IMR-90 (cell line): ENCODE results near the gene ILF3. TPM values are rescaled to one million over a fixed set of nuclear protein-coding genes. Genes with fewer than 3 reads are reported as not detected.

Experiments
- ATAC-seq: fragments of 200-7000 bp; cut with Tn5 transposase; 2 replicates; pipeline ENCODE4 v1.9.1; 2020; ENCODE audit warnings: low read depth, mild to moderate bottlenecking, moderate library complexity
- BruUV-seq: library from RNA; stranded (reverse); fragments of 400-500 nt; replicated peaks from 2 replicates; lab custom pipeline; 2021; lab: Mats Ljungman, UMichigan
- CTCF ChIA-PET: fragments of 300-600 bp; formaldehyde crosslinking; extraction: SDS; loops from one replicate; lab custom pipeline; 2021; ENCODE audit warnings: antibody characterized with exemption; lab: Yijun Ruan, JAX
- POLR2A ChIA-PET: fragments of 300-600 bp; sonication (Branson Sonifier 250); formaldehyde crosslinking; loops from one replicate; lab custom pipeline; 2022; ENCODE audit warnings: antibody characterized with exemption; ENCODE audit not compliant: unreplicated experiment; lab: Charles Lee
- DNase-seq: peaks from one replicate; pipeline ENCODE4 v3.0.0; 2013
- H2AFZ ChIP-seq: replicated peaks from 2 replicates; pipeline ENCODE3; 2013; ENCODE audit warnings: low read length, mild to moderate bottlenecking; ENCODE audit not compliant: poor library complexity
- H2AK5ac ChIP-seq: 2 replicates; pipeline ENCODE4 v1.6.1; 2013; ENCODE audit warnings: low read depth, low read length, inconsistent platforms
- H2AK9ac ChIP-seq: replicated peaks from 2 replicates; pipeline ENCODE3; 2013; ENCODE audit warnings: mild to moderate bottlenecking, low read depth, low read length, moderate library complexity; ENCODE audit not compliant: poor library complexity
- H2BK120ac ChIP-seq: 2 replicates; pipeline ENCODE4 v1.6.1; 2013; ENCODE audit warnings: low read depth, low read length, inconsistent platforms
- H2BK15ac ChIP-seq: 3 replicates; pipeline ENCODE4 v1.6.1; 2013; ENCODE audit warnings: low read depth, low read length, inconsistent platforms
- H2BK20ac ChIP-seq: 2 replicates; pipeline ENCODE4 v1.6.1; 2013; ENCODE audit warnings: low read depth, mild to moderate bottlenecking, inconsistent platforms, low read length, moderate library complexity
- H2BK5ac ChIP-seq: 2 replicates; pipeline ENCODE4 v1.6.1; 2013; ENCODE audit warnings: mild to moderate bottlenecking, low read depth, low read length, inconsistent platforms; ENCODE audit not compliant: poor library complexity, severe bottlenecking
- H3K14ac ChIP-seq: replicated peaks from 2 replicates; pipeline ENCODE4 v1.6.1; 2013; ENCODE audit warnings: low read depth, low read length, inconsistent platforms
- H3K18ac ChIP-seq: 2 replicates; pipeline ENCODE4 v1.6.1; 2013; ENCODE audit warnings: low read depth, low read length, control low read depth
- H3K23ac ChIP-seq: 2 replicates; pipeline ENCODE4 v1.6.1; 2013; ENCODE audit warnings: low read depth, low read length, inconsistent platforms
- H3K27ac ChIP-seq: 2 replicates; pipeline ENCODE4 v1.5.1; 2013; ENCODE audit warnings: mild to moderate bottlenecking, control low read depth, low read length; ENCODE audit not compliant: insufficient read depth
- H3K27me3 ChIP-seq: 2 replicates; pipeline ENCODE4 v1.6.1; 2013; ENCODE audit warnings: low read length; ENCODE audit not compliant: control insufficient read depth, insufficient read depth
- H3K36me3 ChIP-seq: 2 replicates; pipeline ENCODE4 v1.6.1; 2013; ENCODE audit warnings: low read length, mixed read lengths; ENCODE audit not compliant: control insufficient read depth, insufficient read depth
- H3K4ac ChIP-seq: 2 replicates; pipeline ENCODE4 v1.6.1; 2013; ENCODE audit warnings: low read depth, low read length, inconsistent platforms
- H3K4me1 ChIP-seq: 2 replicates; pipeline ENCODE4 v1.6.1; 2013; ENCODE audit warnings: low read length, mixed read lengths; ENCODE audit not compliant: control insufficient read depth, insufficient read depth
- H3K4me2 ChIP-seq: 2 replicates; pipeline ENCODE4 v1.6.1; 2013; ENCODE audit warnings: low read depth, mild to moderate bottlenecking, control low read depth, low read length, moderate library complexity
- H3K4me3 ChIP-seq: 2 replicates; pipeline ENCODE4 v1.5.1; 2013; ENCODE audit warnings: low read depth, mild to moderate bottlenecking, control low read depth, low read length, moderate library complexity; ENCODE audit not compliant: insufficient read depth
- H3K56ac ChIP-seq: 2 replicates; pipeline ENCODE4 v1.6.1; 2013; ENCODE audit warnings: low read length, inconsistent platforms; ENCODE audit not compliant: insufficient read depth; ENCODE audit errors: extremely low read depth
- H3K79me1 ChIP-seq, 2 experiments: 2 replicates each; pipeline ENCODE4 v1.6.1; 2013; ENCODE audit warnings: low read length in 2 of 2, inconsistent platforms in 1 of 2, low read depth in 1 of 2
- H3K9ac ChIP-seq: 2 replicates; pipeline ENCODE4 v1.6.1; 2013; ENCODE audit warnings: low read depth, low read length, control low read depth
- H3K9me1 ChIP-seq: 2 replicates; pipeline ENCODE4 v1.6.1; 2013; ENCODE audit warnings: low read length, inconsistent platforms; ENCODE audit not compliant: insufficient read depth
- H3K9me3 ChIP-seq: 2 replicates; pipeline ENCODE4 v1.6.1; 2013; ENCODE audit warnings: low read length; ENCODE audit not compliant: control insufficient read depth, insufficient read depth
- H4K20me1 ChIP-seq: 2 replicates; pipeline ENCODE4 v1.6.1; 2013; ENCODE audit warnings: low read length, inconsistent platforms; ENCODE audit not compliant: insufficient read depth
- H4K5ac ChIP-seq: 2 replicates; pipeline ENCODE4 v1.6.1; 2013; ENCODE audit warnings: mild to moderate bottlenecking, low read depth, low read length, control low read depth
- H4K8ac ChIP-seq, 2 experiments: 2 replicates each; pipeline ENCODE4 v1.6.1; 2013; ENCODE audit warnings: low read depth in 2 of 2, low read length in 2 of 2, control low read depth in 1 of 2, inconsistent platforms in 1 of 2
- H4K91ac ChIP-seq: 2 replicates; pipeline ENCODE4 v1.6.1; 2013; ENCODE audit warnings: low read depth, low read length, inconsistent platforms; ENCODE audit not compliant: insufficient read depth
- BHLHE40 ChIP-seq: fragments of 150-350 bp; IDR thresholded peaks from 2 replicates; pipeline ENCODE4 v1.6.1; 2016; ENCODE audit warnings: mild to moderate bottlenecking, low read depth, low read length
- CHD1 ChIP-seq: IDR thresholded peaks from 2 replicates; pipeline ENCODE4 v1.6.1; 2012; ENCODE audit warnings: low read depth, low read length, improper control_type of control experiment
- FOS ChIP-seq: fragments of 150-350 bp; IDR thresholded peaks from 2 replicates; pipeline ENCODE4 v1.6.1; 2016; ENCODE audit warnings: low read depth, low read length
- MAFK ChIP-seq: IDR thresholded peaks from 2 replicates; pipeline ENCODE4 v1.6.1; 2012; ENCODE audit warnings: low read depth, low read length, improper control_type of control experiment
- MAZ ChIP-seq: IDR thresholded peaks from 2 replicates; pipeline ENCODE4 v1.6.1; 2012; ENCODE audit warnings: low read depth, mild to moderate bottlenecking, low read length, improper control_type of control experiment, moderate library complexity, borderline replicate concordance
- RAD21 ChIP-seq: IDR thresholded peaks from 2 replicates; pipeline ENCODE4 v1.6.1; 2012; ENCODE audit warnings: low read length, improper control_type of control experiment
- WGBS, 2 experiments: methylation state at CpG; one replicate each; pipeline versions ENCODE4 v1.1.5 to v1.1.7; 2013; ENCODE audit warnings: missing lambda C conversion rate in 2 of 2; ENCODE audit not compliant: insufficient read length in 1 of 2; ENCODE audit errors: extremely low coverage in 2 of 2; 5-methylcytosine and 5-hydroxymethylcytosine counted together
- dilution Hi-C: fragments of 300-500 bp; cut with HindIII; formaldehyde crosslinking; loops from one replicate; pipeline ENCODE4 v1.14.3; 2018; ENCODE audit warnings: low sequenced_read_pairs; ENCODE audit not compliant: unreplicated experiment
- in situ Hi-C: fragments of 300-500 bp; cut with MboI; formaldehyde crosslinking; loops from 3 replicates; pipeline ENCODE4 v1.14.3; 2019; ENCODE audit warnings: low sequenced_read_pairs, inconsistent platforms, mixed read lengths
- intact Hi-C: fragments of 100-400 bp; cut with micrococcal nuclease; formaldehyde crosslinking; loops from 2 replicates; pipeline ENCODE4 v1.10.0; 2022
- polyA plus RNA-seq, 3 experiments: library from polyadenylated mRNA; depleted of rRNA; stranded (reverse); fragments of >200 nt; gene quantifications; 2 replicates each; pipeline ENCODE4 v1.2.3, GENCODE V29; 2012; ENCODE audit warnings: low replicate concordance in 1 of 3
- total RNA-seq: library from RNA; depleted of rRNA; stranded (reverse); fragments of >200 nt; gene quantifications from 2 replicates; pipeline ENCODE4 v1.2.3, GENCODE V29; 2012

ILF3 gene
- total and polyA plus RNA-seq, 2 of the 4 experiments (the other 2 are of a cell fraction), result 120 to 166 TPM

DNA sequence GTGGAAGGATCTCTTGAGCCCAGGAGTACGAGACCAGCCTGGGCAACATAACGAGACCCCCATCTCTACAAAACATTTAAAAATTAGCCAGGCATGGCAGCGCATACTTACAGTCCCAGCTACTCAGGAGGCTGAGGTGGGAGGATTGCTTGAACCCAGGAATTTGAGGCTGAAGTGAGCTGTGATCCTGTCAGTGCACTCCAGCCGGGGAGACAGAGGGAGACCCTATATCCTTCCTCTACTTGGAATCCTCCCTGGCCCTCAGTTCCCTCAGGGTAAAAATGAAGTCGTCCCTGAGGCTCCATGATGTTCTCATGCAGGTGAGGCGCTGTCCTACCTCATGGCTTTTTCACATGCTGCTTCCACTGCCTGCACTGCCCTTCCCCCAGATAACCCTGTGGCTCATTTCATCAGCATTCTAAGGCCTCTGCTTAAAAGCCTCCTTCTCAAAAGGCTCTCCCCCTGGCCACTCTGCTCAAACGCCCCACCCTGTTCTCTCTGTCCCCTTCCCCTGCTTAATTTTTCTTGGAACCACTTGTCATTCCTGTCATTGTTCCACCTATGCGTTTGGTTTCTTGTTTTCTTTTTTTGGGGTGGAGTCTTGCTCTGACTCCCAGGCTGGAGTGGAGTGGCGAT lies 82.9 kb downstream of the ILF3 start:
- H2BK5ac ChIP-seq, result no peak overlapping the region
- DNase-seq (no peak), ATAC-seq (no peak)
- TF ChIP-seq RAD21, result no peak
- TF ChIP-seq FOS, result no peak
- no peak for TF ChIP-seq MAFK
- no peak for TF ChIP-seq MAZ
- TF ChIP-seq CHD1, result no peak
- TF ChIP-seq BHLHE40, result no peak
- H3K4me1 ChIP-seq, result no peaks in the 10 kb centered on the region
- peaks cover 4% of the 10 kb centered on the region; the same call in 1 of the 2 replicates for H3K36me3 ChIP-seq
- ChIA-PET CTCF (no interaction called here), POLR2A (no interaction called here)
- H3K9me3 ChIP-seq, result no peaks in the 10 kb centered on the region
- H3K79me1 ChIP-seq, result peaks cover 10 to 69% of the 10 kb centered on the region in 2 experiments
- H2BK120ac ChIP-seq, result no peak overlapping the region
- no peak overlapping the region for H3K4ac ChIP-seq
- peaks cover 6% of the 10 kb centered on the region for H3K9me1 ChIP-seq
- H4K20me1 ChIP-seq, result peaks cover 63% of the 10 kb centered on the region
- H3K14ac ChIP-seq, result no peak overlapping the region
- no peak overlapping the region for H2BK15ac ChIP-seq
- in situ Hi-C loops, result no loop called here
- intact Hi-C loops, result no loop called here
- no peak overlapping the region for H4K91ac ChIP-seq
- no peak overlapping the region for H3K56ac ChIP-seq
- H2AK5ac ChIP-seq, result no peak overlapping the region
- H3K27me3 ChIP-seq, result no peaks in the 10 kb centered on the region
- H4K5ac ChIP-seq, result no peak overlapping the region
- no peak overlapping the region for H3K27ac ChIP-seq
- 92% methylated on average over 2 of the region's 9 CpGs; no CpG with 5 or more reads in 1 of the 2 experiments for WGBS, 2 experiments
- no peak overlapping the region for H3K18ac ChIP-seq
- dilution Hi-C loops, result no loop called here
- H3K9ac ChIP-seq, result no peak overlapping the region
- no peak overlapping the region for H2BK20ac ChIP-seq
- H2AK9ac ChIP-seq, result no peak overlapping the region
- H4K8ac ChIP-seq, result no peak overlapping the region
- BruUV-seq, result no TSS peak
- H3K4me3 ChIP-seq, result no peak overlapping the region
- H3K4me2 ChIP-seq, result no peak overlapping the region
- H2AFZ ChIP-seq, result no peak overlapping the region
- H3K23ac ChIP-seq, result no peak overlapping the region
